Measurements from ENCODE around the gene PRPF39.
A peak's percentile ranks its signal among the peaks of the same experiment; 100 is the strongest.
"Not testable (repeated sequence)": the region's sequence is repeated elsewhere in the genome, so short reads cannot be mapped to it uniquely, and the experiment has no call there.

PRPF39 gene

GRCh38 chr14:45083976-45084722 lies at the start of gene PRPF39:
TSS of gene PRPF39 (plus strand) at chr14:45084116. CDS start at chr14:45095240, 11,124 bp downstream.
- peak; percentile 98 for DNase-seq

GRCh38 chr14:45034730-45035129 lies 49.2 kb upstream of the PRPF39 start:
- DNase-seq, result no peak

- DNase-seq, result no peak
These were observed 45.7 kb upstream of the PRPF39 start for GRCh38 chr14:45038256-45038655.

- no peak for DNase-seq
These were observed 45.1 kb upstream of the PRPF39 start for GRCh38 chr14:45038865-45039264.

- no peak for DNase-seq
These were observed 44.5 kb upstream of the PRPF39 start for GRCh38 chr14:45039390-45039789.

- DNase-seq, result no peak
These were observed 42.3 kb upstream of the PRPF39 start for GRCh38 chr14:45041641-45042040.

- DNase-seq, result no peak
These were observed 39.3 kb upstream of the PRPF39 start for GRCh38 chr14:45044638-45045037.

- DNase-seq, result no peak
These were observed 35.5 kb upstream of the PRPF39 start for GRCh38 chr14:45048385-45048784.

GRCh38 chr14:45051180-45051579 lies 32.7 kb upstream of the PRPF39 start:
- DNase-seq, result no peak

- no peak for DNase-seq
These were observed 32.0 kb upstream of the PRPF39 start for GRCh38 chr14:45051896-45052295.

GRCh38 chr14:45057349-45057748 lies 26.6 kb upstream of the PRPF39 start:
- no peak for DNase-seq

- no peak for DNase-seq
These were observed 26.0 kb upstream of the PRPF39 start for GRCh38 chr14:45057881-45058364.

- DNase-seq, result no peak
These were observed 23.4 kb upstream of the PRPF39 start for GRCh38 chr14:45060551-45060950.

- DNase-seq, result no peak
These were observed 18.4 kb upstream of the PRPF39 start for GRCh38 chr14:45065540-45065939.

- no peak for DNase-seq
These were observed 18.0 kb upstream of the PRPF39 start for GRCh38 chr14:45065956-45066355.

GRCh38 chr14:45066667-45067066 lies 17.2 kb upstream of the PRPF39 start:
- no peak for DNase-seq

GRCh38 chr14:45068396-45068795 lies 15.5 kb upstream of the PRPF39 start:
- no peak for DNase-seq

GRCh38 chr14:45070215-45070614 lies 13.7 kb upstream of the PRPF39 start:
- no peak for DNase-seq

GRCh38 chr14:45072126-45072525 lies 11.8 kb upstream of the PRPF39 start:
- DNase-seq, result no peak

- no peak for DNase-seq
These were observed 10.6 kb upstream of the PRPF39 start for GRCh38 chr14:45073231-45073879.

GRCh38 chr14:45078323-45078722 lies 5.6 kb upstream of the PRPF39 start:
- DNase-seq, result no peak

- not testable (repeated sequence) for DNase-seq
These were observed 3.4 kb upstream of the PRPF39 start for GRCh38 chr14:45080416-45080968.

- not testable (repeated sequence) for DNase-seq
These were observed 2.8 kb upstream of the PRPF39 start for GRCh38 chr14:45081096-45081495.

- no peak for DNase-seq
These were observed 1.5 kb upstream of the PRPF39 start for GRCh38 chr14:45082420-45082819.
